Stimulated activated naive CD8-positive, alpha-beta T cell treated with anti-CD3 and anti-CD28 coated beads, Interleukin-15, Interleukin-2, amounts not matched to agents 100 U/mL and 50 U/mL, for 24 hours (primary cell): ENCODE measurements around the gene MEGF9.
A peak's percentile ranks its signal among the peaks of the same experiment; 100 is the strongest.
"Not testable (repeated sequence)": the region's sequence is repeated elsewhere in the genome, so short reads cannot be mapped to it uniquely, and the experiment has no call there.

ENCODE experiments used
- ATAC-seq: fragments of 150-1000 bp; cut with Tn5 transposase; one replicate; pipeline ENCODE4 v1.10.0; 2021
- DNase-seq: peaks from one replicate; pipeline ENCODE4 v3.0.0; 2021

MEGF9 gene

GRCh38 chr9:120655005-120655622, 59.2 kb downstream of the MEGF9 start:
- ATAC-seq: peak; percentile 89
- no peak for DNase-seq

GRCh38 chr9:120654272-120654671, 60.0 kb downstream of the MEGF9 start:
- no peak for DNase-seq
- ATAC-seq: no peak

GRCh38 chr9:120653762-120654161, 60.5 kb downstream of the MEGF9 start:
- ATAC-seq (no peak), DNase-seq (no peak)

- DNase-seq (no peak), ATAC-seq (no peak)
Observed at GRCh38 chr9:120652934-120653333, 61.3 kb downstream of the MEGF9 start.

- DNase-seq: no peak
- no peak for ATAC-seq
Observed at GRCh38 chr9:120650352-120650751, 63.9 kb downstream of the MEGF9 start.

GRCh38 chr9:120648581-120649197, 65.6 kb downstream of the MEGF9 start:
- ATAC-seq (no peak), DNase-seq (no peak)

GRCh38 chr9:120646948-120647347, 67.3 kb downstream of the MEGF9 start:
- no peak for ATAC-seq
- no peak for DNase-seq

GRCh38 chr9:120645760-120646159, 68.5 kb downstream of the MEGF9 start:
- ATAC-seq: no peak
- no peak for DNase-seq

- DNase-seq (no peak), ATAC-seq (no peak)
Observed at GRCh38 chr9:120643061-120643460, 71.2 kb downstream of the MEGF9 start.

GRCh38 chr9:120642129-120642770, 72.0 kb downstream of the MEGF9 start:
- no peak for ATAC-seq
- DNase-seq: no peak

GRCh38 chr9:120640874-120641273, 73.4 kb downstream of the MEGF9 start:
- not testable (repeated sequence) for ATAC-seq, DNase-seq

- DNase-seq: no peak
- no peak for ATAC-seq
Observed at GRCh38 chr9:120640380-120640779, 73.9 kb downstream of the MEGF9 start.

GRCh38 chr9:120637919-120638318, 76.4 kb downstream of the MEGF9 start:
- no peak for ATAC-seq

GRCh38 chr9:120636194-120636957, 77.9 kb downstream of the MEGF9 start:
- DNase-seq: no peak

More at GRCh38 chr9:120637919-120638318, 76.4 kb downstream of the MEGF9 start:
- no peak for DNase-seq

GRCh38 chr9:120635011-120635410, 79.3 kb downstream of the MEGF9 start:
- no peak for DNase-seq
- ATAC-seq: no peak

More at GRCh38 chr9:120636194-120636957, 77.9 kb downstream of the MEGF9 start:
- no peak for ATAC-seq

- no peak for ATAC-seq
- no peak for DNase-seq
Observed at GRCh38 chr9:120630333-120630732, 83.9 kb downstream of the MEGF9 start.

- ATAC-seq, DNase-seq: not testable (repeated sequence)
Observed at GRCh38 chr9:120628925-120629497, 85.3 kb downstream of the MEGF9 start.

- no peak for DNase-seq
Observed at GRCh38 chr9:120628207-120628924, 85.9 kb downstream of the MEGF9 start.

GRCh38 chr9:120627073-120627472, 87.2 kb downstream of the MEGF9 start:
- DNase-seq (no peak), ATAC-seq (no peak)

More at GRCh38 chr9:120628207-120628924, 85.9 kb downstream of the MEGF9 start:
- no peak for ATAC-seq

GRCh38 chr9:120626512-120626911, 87.8 kb downstream of the MEGF9 start:
- DNase-seq: no peak
- no peak for ATAC-seq

- no peak for DNase-seq
- no peak for ATAC-seq
Observed at GRCh38 chr9:120625222-120625621, 89.0 kb downstream of the MEGF9 start.

GRCh38 chr9:120622790-120623189, 91.5 kb downstream of the MEGF9 start:
- DNase-seq: no peak
- ATAC-seq: no peak
